H1 (cell line): ENCODE measurements around the gene PFDN4. TPM values are rescaled to one million over a fixed set of nuclear protein-coding genes. Genes with fewer than 3 reads are reported as not detected.

Experiments
- CTCF ChIA-PET: fragments of 300-600 bp; sonication (Branson Sonifier 250); formaldehyde crosslinking; loops from one replicate; lab custom pipeline; 2021; ENCODE audit not compliant: partially characterized antibody; lab: Charles Lee
- POLR2A ChIA-PET: fragments of 300-600 bp; sonication (Branson Sonifier 250); formaldehyde crosslinking; loops from one replicate; lab custom pipeline; 2021; ENCODE audit warnings: inconsistent platforms; ENCODE audit not compliant: partially characterized antibody; lab: Charles Lee
- DNase-seq, 2 experiments: peaks; one replicate each; pipeline versions ENCODE4 v3.0.0 to v3.0.0-alpha.2; 2010 to 2022; ENCODE audit warnings: low spot score in 2 of 2, low read depth in 1 of 2, mixed read lengths in 1 of 2
- FAIRE-seq: peaks from 2 replicates; lab custom pipeline; 2011; peaks lifted over from hg19 to GRCh38; lab: Jason Lieb, UNC
- H2AFZ ChIP-seq: 2 replicates; pipeline ENCODE4 v1.8.1; 2012; ENCODE audit warnings: low read length, inconsistent platforms
- H2AK5ac ChIP-seq: 2 replicates; pipeline ENCODE4 v1.6.1; 2013; ENCODE audit warnings: low read depth, low read length
- H2BK120ac ChIP-seq: replicated peaks from 2 replicates; pipeline ENCODE3; 2013; ENCODE audit warnings: low read depth, low read length, inconsistent platforms
- H2BK12ac ChIP-seq: 2 replicates; pipeline ENCODE4 v1.6.1; 2013; ENCODE audit warnings: low read depth, low read length
- H2BK15ac ChIP-seq: 2 replicates; pipeline ENCODE4 v1.6.1; 2013; ENCODE audit warnings: low read length
- H2BK20ac ChIP-seq: 2 replicates; pipeline ENCODE4 v1.6.1; 2013; ENCODE audit warnings: low read length
- H2BK5ac ChIP-seq: 2 replicates; pipeline ENCODE4 v1.6.1; 2013; ENCODE audit warnings: low read depth, low read length
- H3K14ac ChIP-seq: 2 replicates; pipeline ENCODE4 v1.6.1; 2013; ENCODE audit warnings: inconsistent platforms; ENCODE audit not compliant: insufficient read length
- H3K18ac ChIP-seq: 2 replicates; pipeline ENCODE4 v1.6.1; 2013; ENCODE audit warnings: low read length; ENCODE audit errors: extremely low read depth
- H3K23ac ChIP-seq: 2 replicates; pipeline ENCODE4 v1.6.1; 2013; ENCODE audit warnings: inconsistent platforms; ENCODE audit not compliant: insufficient read length
- H3K23me2 ChIP-seq: 2 replicates; pipeline ENCODE4 v1.6.1; 2013; ENCODE audit warnings: low read depth, low read length
- H3K27ac ChIP-seq: 2 replicates; pipeline ENCODE4 v1.6.1; 2011; ENCODE audit warnings: low read depth, low read length, inconsistent platforms
- H3K27me3 ChIP-seq, 4 experiments: replicated peaks in 1 of 4; 1 replicate in 1 of 4; 2 replicates in 3 of 4; pipeline versions ENCODE4 v1.6.1 to v1.8.1; 2011 to 2013; ENCODE audit warnings: low read length in 3 of 4, mild to moderate bottlenecking in 3 of 4, inconsistent platforms in 2 of 4, mixed read lengths in 2 of 4, moderate library complexity in 1 of 4; ENCODE audit not compliant: control insufficient read depth in 3 of 4, insufficient read depth in 3 of 4; ENCODE audit errors: extremely low read depth in 1 of 4
- H3K36me3 ChIP-seq, 4 experiments: 2 replicates each; pipeline versions ENCODE4 v1.6.1 to v1.8.1; 2011 to 2013; ENCODE audit warnings: mild to moderate bottlenecking in 4 of 4, low read length in 3 of 4, moderate library complexity in 2 of 4, control low read depth in 1 of 4, inconsistent platforms in 1 of 4; ENCODE audit not compliant: insufficient read depth in 4 of 4, control insufficient read depth in 2 of 4
- H3K4ac ChIP-seq: replicated peaks from 2 replicates; pipeline ENCODE3; 2013; ENCODE audit warnings: low read length, low read depth, mixed read lengths, inconsistent platforms; ENCODE audit not compliant: insufficient read length
- H3K4me1 ChIP-seq, 4 experiments: replicated peaks in 1 of 4; 1 replicate in 1 of 4; 2 replicates in 3 of 4; pipeline versions ENCODE4 v1.6.1 to v1.8.1; 2011 to 2013; ENCODE audit warnings: low read length in 3 of 4, inconsistent platforms in 2 of 4, mixed read lengths in 1 of 4; ENCODE audit not compliant: insufficient read depth in 4 of 4, control insufficient read depth in 3 of 4
- H3K4me2 ChIP-seq, 2 experiments: 2 replicates each; pipeline versions ENCODE4 v1.6.1 to v1.8.1; 2011 to 2013; ENCODE audit warnings: low read depth in 2 of 2, low read length in 2 of 2, control low read depth in 1 of 2, inconsistent platforms in 1 of 2, mild to moderate bottlenecking in 1 of 2; ENCODE audit not compliant: insufficient read depth in 1 of 2
- H3K4me3 ChIP-seq, 4 experiments: fragments of 200-600, 300-600 bp in 1 of 4; sonication (generic), shearing (Covaris generic), sonication (Bioruptor Twin) in 1 of 4; 2 replicates each; pipeline versions ENCODE4 v1.5.1 to v1.8.1; 2011 to 2016; ENCODE audit warnings: low read length in 4 of 4, low read depth in 3 of 4, control low read depth in 2 of 4, inconsistent platforms in 2 of 4, mild to moderate bottlenecking in 2 of 4, mixed read lengths in 1 of 4, moderate library complexity in 1 of 4; ENCODE audit not compliant: insufficient read depth in 2 of 4; ENCODE audit errors: extremely low read depth in 1 of 4
- H3K56ac ChIP-seq: replicated peaks from 2 replicates; pipeline ENCODE3; 2013; ENCODE audit warnings: low read depth, mild to moderate bottlenecking, mixed read lengths, low read length, inconsistent platforms; ENCODE audit not compliant: insufficient read length
- H3K79me1 ChIP-seq: 2 replicates; pipeline ENCODE4 v1.6.1; 2013; ENCODE audit warnings: low read depth, low read length, control low read depth
- H3K79me2 ChIP-seq, 2 experiments: 2 replicates each; pipeline versions ENCODE4 v1.6.1 to v1.8.1; 2012 to 2013; ENCODE audit warnings: low read length in 2 of 2, mild to moderate bottlenecking in 2 of 2, inconsistent platforms in 1 of 2; ENCODE audit not compliant: insufficient read depth in 2 of 2, control insufficient read depth in 1 of 2
- H3K9ac ChIP-seq, 4 experiments: replicated peaks in 1 of 4; 1 replicate in 1 of 4; 2 replicates in 3 of 4; pipeline versions ENCODE4 v1.6.1 to v1.8.1; 2011 to 2013; ENCODE audit warnings: low read depth in 3 of 4, low read length in 3 of 4, control low read depth in 2 of 4, mild to moderate bottlenecking in 2 of 4, moderate library complexity in 2 of 4, inconsistent platforms in 1 of 4; ENCODE audit errors: extremely low read depth in 1 of 4
- H3K9me3 ChIP-seq, 2 experiments: 2 replicates each; pipeline versions ENCODE4 v1.6.1 to v1.8.1; 2012 to 2013; ENCODE audit warnings: mild to moderate bottlenecking in 2 of 2, moderate library complexity in 2 of 2, control low read depth in 1 of 2, inconsistent platforms in 1 of 2, low read depth in 1 of 2, low read length in 1 of 2, mixed read lengths in 1 of 2; ENCODE audit not compliant: insufficient read depth in 2 of 2
- H4K20me1 ChIP-seq, 2 experiments: replicated peaks in 1 of 2; 2 replicates each; pipeline versions ENCODE3 to v1.8.1; 2011 to 2013; ENCODE audit warnings: inconsistent platforms in 2 of 2, low read length in 2 of 2, mild to moderate bottlenecking in 1 of 2; ENCODE audit not compliant: insufficient read depth in 2 of 2, control insufficient read depth in 1 of 2
- H4K5ac ChIP-seq: 2 replicates; pipeline ENCODE4 v1.6.1; 2013; ENCODE audit warnings: low read length, low read depth, mixed read lengths, inconsistent platforms; ENCODE audit not compliant: insufficient read length
- H4K8ac ChIP-seq: 2 replicates; pipeline ENCODE4 v1.8.0; 2013; ENCODE audit warnings: mild to moderate bottlenecking, moderate library complexity, low read length, inconsistent platforms; ENCODE audit not compliant: insufficient read depth; ENCODE audit errors: extremely low read depth
- H4K91ac ChIP-seq: replicated peaks from 2 replicates; pipeline ENCODE3; 2013; ENCODE audit warnings: low read length, mixed read lengths, inconsistent platforms; ENCODE audit not compliant: insufficient read length
- BACH1 ChIP-seq: IDR thresholded peaks from 2 replicates; pipeline ENCODE4 v1.6.1; 2012; ENCODE audit warnings: low read length, improper control_type of control experiment
- EZH2 ChIP-seq: fragments of 200-600 bp; sonication (generic); IDR thresholded peaks from 2 replicates; pipeline ENCODE4 v1.7.1; 2012; ENCODE audit warnings: low read depth, mild to moderate bottlenecking, moderate library complexity, low read length, inconsistent platforms; ENCODE audit not compliant: severe bottlenecking
- FOSL1 ChIP-seq: IDR thresholded peaks from 2 replicates; pipeline ENCODE4 v1.6.1; 2011; ENCODE audit warnings: mild to moderate bottlenecking, low read depth, low read length, moderate library complexity; ENCODE audit not compliant: insufficient read depth
- WGBS, 2 experiments: shearing (Covaris generic) in 1 of 2; methylation state at CpG; one replicate each; pipeline versions ENCODE4 v1.1.6 to v1.1.7; 2013 to 2015; ENCODE audit warnings: low lambda C conversion rate in 2 of 2, mixed read lengths in 2 of 2, inconsistent platforms in 1 of 2, low coverage in 1 of 2, missing lambda C conversion rate in 1 of 2; ENCODE audit not compliant: insufficient replicate concordance in 2 of 2, insufficient coverage in 1 of 2, insufficient read length in 1 of 2; ENCODE audit errors: extremely low coverage in 1 of 2, missing lambda C conversion rate in 1 of 2; 5-methylcytosine and 5-hydroxymethylcytosine counted together
- polyA plus RNA-seq, 7 experiments: library from polyadenylated mRNA; depleted of rRNA in 3 of 7; stranded (reverse) in 5 of 7; unstranded in 2 of 7; fragments of >200 nt in 5 of 7; fragments of 200-250 nt in 2 of 7; gene quantifications; 1 replicate in 5 of 7; 2 replicates in 1 of 7; 4 replicates in 1 of 7; pipeline versions ENCODE4 v1.2.1 to v1.2.3, GENCODE V29; 2011 to 2013; ENCODE audit warnings: missing spikeins in 2 of 7, mixed read lengths in 2 of 7
- total RNA-seq: library from RNA; stranded (reverse); fragmentation: NEBNext Ultra II Directional; extraction: Animal tissue kit (Norgen Biotek cat#: 25700); gene quantifications from 2 replicates; pipeline ENCODE4 v1.2.1, GENCODE V29; 2021

The PFDN4 gene
- total and polyA plus RNA-seq, 2 of the 8 experiments (the other 6 are each of a cell fraction or from before 2014, with no cell fraction given) = 41.9 to 96.8 TPM

GRCh38 chr20:54214566-54214965 lies 6.7 kb downstream of the PFDN4 start:
- Histone ChIP-seq H3K79me2 (peaks cover 7 to 66% of the 10 kb centered on the region in 2 experiments; a peak in 3 of 4 replicates), H3K27me3 (no peaks in the 10 kb centered on the region), H3K23me2 (no peaks in the 10 kb centered on the region), H4K20me1 (peaks cover 0 to 13% of the 10 kb centered on the region in 2 experiments), H3K14ac (no peak overlapping the region), H3K4me3 (no peak overlapping the region), H3K4me2 (no peak overlapping the region), H4K5ac (no peak overlapping the region), H3K27ac (no peak overlapping the region), H3K79me1 (peaks cover 3% of the 10 kb centered on the region), H3K9me3 (no peaks in the 10 kb centered on the region), H4K91ac (no peak overlapping the region), H3K4ac (no peak overlapping the region), H4K8ac (no peak overlapping the region), H2BK120ac (no peak overlapping the region), H3K23ac (no peak overlapping the region), H2BK12ac (no peak overlapping the region), H2BK5ac (no peak overlapping the region), H2BK20ac (no peak overlapping the region)
- FAIRE-seq = no peak
- CTCF ChIA-PET = interaction anchor here (0.9 to 3.1 kb wide), 8 partner anchors 8 to 433 kb away, joined by 4 to 15 read pairs (median 5); no protein-coding TSS in a partner anchor
- no peak for DNase-seq
- WGBS, 2 experiments = 93% methylated on average over 8 of the region's 8 CpGs; no CpG with 5 or more reads in 1 of the 2 experiments
- TF ChIP-seq EZH2 = no peak
- no peak for TF ChIP-seq BACH1
- no peak for TF ChIP-seq FOSL1
- TF ChIP-seq, all 59 proteins: peak for 0
- no peak overlapping the region for H2AK5ac ChIP-seq
- H3K56ac ChIP-seq = no peak overlapping the region
- POLR2A ChIA-PET = interaction anchor here (1.1 kb wide), 1 partner anchor 9 kb away, joined by 3 read pairs; no protein-coding TSS in a partner anchor
- H3K4me1 ChIP-seq = no peaks in the 10 kb centered on the region; a peak in 1 of 7 replicates
- no peak overlapping the region for H3K9ac ChIP-seq
- no peak overlapping the region for H3K18ac ChIP-seq
- no peak overlapping the region for H2AFZ ChIP-seq
- no peak overlapping the region for H2BK15ac ChIP-seq
- H3K36me3 ChIP-seq = peaks cover 3 to 42% (median 17%) of the 10 kb centered on the region in 4 experiments
